ENCODE data around the gene FAAH. TPM values are rescaled to one million over a fixed set of nuclear protein-coding genes. Genes with fewer than 3 reads are reported as not detected.

Gene FAAH
- total RNA-seq, 1 experiment from 2014 or later = 38.6 TPM

- Mint-ChIP-seq H3K4me1 (peaks cover 64% of the 10 kb centered on the region), H3K36me3 (no peaks in the 10 kb centered on the region), H3K27me3 (ENCODE audit: low read depth) (peaks cover 97% of the 10 kb centered on the region), H3K27ac (peak overlapping the region; percentile 16; the same call in 1 of the 2 replicates), H3K4me3 (peak overlapping the region; percentile 79), H3K9me3 (no peaks in the 10 kb centered on the region)
- ChIA-PET CTCF (interaction anchor here (0.8 to 5.4 kb wide), 32 partner anchors 11 to 276 kb away, joined by 3 to 241 read pairs (median 20); partner anchors contain the start of genes DMBX1, KNCN and MKNK1), POLR2A (interaction anchor here (1.2 kb wide), 1 partner anchor 78 kb away, joined by 5 read pairs; no protein-coding TSS in a partner anchor)
- ATAC-seq = peak; percentile 56
- DNase-seq (ENCODE audit: low spot score) = peak; percentile 83
- peak; percentile 73 for TF ChIP-seq ZNF423 (CRISPR knock-in tag; IDR thresholded peaks at IDR 0.05)
- TF ChIP-seq SP1 (CRISPR knock-in tag; conservative IDR thresholded peaks at IDR 0.05) = 0 out of 2 replicates have a peak, but pooled peaks have one; percentile 26
- no peak for TF ChIP-seq MXD4 (CRISPR knock-in tag; IDR thresholded peaks at IDR 0.05; ENCODE audit: borderline replicate concordance)
- TF ChIP-seq, protein P1, sequence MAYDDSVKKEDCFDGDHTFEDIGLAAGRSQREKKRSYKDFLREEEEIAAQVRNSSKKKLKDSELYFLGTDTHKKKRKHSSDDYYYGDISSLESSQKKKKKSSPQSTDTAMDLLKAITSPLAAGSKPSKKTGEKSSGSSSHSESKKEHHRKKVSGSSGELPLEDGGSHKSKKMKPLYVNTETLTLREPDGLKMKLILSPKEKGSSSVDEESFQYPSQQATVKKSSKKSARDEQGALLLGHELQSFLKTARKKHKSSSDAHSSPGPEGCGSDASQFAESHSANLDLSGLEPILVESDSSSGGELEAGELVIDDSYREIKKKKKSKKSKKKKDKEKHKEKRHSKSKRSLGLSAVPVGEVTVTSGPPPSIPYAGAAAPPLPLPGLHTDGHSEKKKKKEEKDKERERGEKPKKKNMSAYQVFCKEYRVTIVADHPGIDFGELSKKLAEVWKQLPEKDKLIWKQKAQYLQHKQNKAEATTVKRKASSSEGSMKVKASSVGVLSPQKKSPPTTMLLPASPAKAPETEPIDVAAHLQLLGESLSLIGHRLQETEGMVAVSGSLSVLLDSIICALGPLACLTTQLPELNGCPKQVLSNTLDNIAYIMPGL (CRISPR knock-in tag; IDR thresholded peaks at IDR 0.05) = no peak
- TF ChIP-seq FOXP1 (CRISPR knock-in tag; IDR thresholded peaks at IDR 0.05; ENCODE audit: borderline replicate concordance) = peak; percentile 53; the same call in 1 of the 2 replicates
- no peak for TF ChIP-seq ATF1 (CRISPR knock-in tag; IDR thresholded peaks at IDR 0.05)
- no peak for TF ChIP-seq USF2 (CRISPR knock-in tag; IDR thresholded peaks at IDR 0.05)
- no peak for TF ChIP-seq TEAD1 (CRISPR knock-in tag; IDR thresholded peaks at IDR 0.05)
- TF ChIP-seq, protein P2, sequence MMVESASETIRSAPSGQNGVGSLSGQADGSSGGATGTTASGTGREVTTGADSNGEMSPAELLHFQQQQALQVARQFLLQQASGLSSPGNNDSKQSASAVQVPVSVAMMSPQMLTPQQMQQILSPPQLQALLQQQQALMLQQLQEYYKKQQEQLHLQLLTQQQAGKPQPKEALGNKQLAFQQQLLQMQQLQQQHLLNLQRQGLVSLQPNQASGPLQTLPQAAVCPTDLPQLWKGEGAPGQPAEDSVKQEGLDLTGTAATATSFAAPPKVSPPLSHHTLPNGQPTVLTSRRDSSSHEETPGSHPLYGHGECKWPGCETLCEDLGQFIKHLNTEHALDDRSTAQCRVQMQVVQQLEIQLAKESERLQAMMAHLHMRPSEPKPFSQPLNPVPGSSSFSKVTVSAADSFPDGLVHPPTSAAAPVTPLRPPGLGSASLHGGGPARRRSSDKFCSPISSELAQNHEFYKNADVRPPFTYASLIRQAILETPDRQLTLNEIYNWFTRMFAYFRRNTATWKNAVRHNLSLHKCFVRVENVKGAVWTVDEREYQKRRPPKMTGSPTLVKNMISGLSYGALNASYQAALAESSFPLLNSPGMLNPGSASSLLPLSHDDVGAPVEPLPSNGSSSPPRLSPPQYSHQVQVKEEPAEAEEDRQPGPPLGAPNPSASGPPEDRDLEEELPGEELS (CRISPR knock-in tag; IDR thresholded peaks at IDR 0.05) = peak; percentile 43; the same call in 1 of the 2 replicates
- TF ChIP-seq FOXK1 (CRISPR knock-in tag; IDR thresholded peaks at IDR 0.05) = peak; percentile 52
- TF ChIP-seq CREM (CRISPR knock-in tag; IDR thresholded peaks at IDR 0.05) = peak; percentile 25; the same call in 1 of the 2 replicates
These were observed 54.2 kb downstream of the FAAH start for GRCh38 chr1:46448109-46448911.

- H3K27ac Mint-ChIP-seq = no peak overlapping the region
- no peaks in the 10 kb centered on the region for H3K36me3 Mint-ChIP-seq
- ATAC-seq (no peak), DNase-seq (ENCODE audit: low spot score) (no peak)
- no peak for TF ChIP-seq ZSCAN18 (CRISPR knock-in tag; IDR thresholded peaks at IDR 0.05)
- no peak for TF ChIP-seq SMAD3 (CRISPR knock-in tag; IDR thresholded peaks at IDR 0.05; ENCODE audit: borderline replicate concordance)
- peak; percentile 85 for TF ChIP-seq ZNF121 (CRISPR knock-in tag; IDR thresholded peaks at IDR 0.05)
- POLR2A ChIA-PET = interaction anchor here (0.9 kb wide), 1 partner anchor 77 kb away, joined by 3 read pairs; no protein-coding TSS in a partner anchor
- CTCF ChIA-PET = interaction anchor here (0.8 to 5.4 kb wide), 7 partner anchors 38 to 85 kb away, joined by 3 to 55 read pairs (median 5); no protein-coding TSS in a partner anchor
- H3K27me3 Mint-ChIP-seq (ENCODE audit: low read depth) = peaks cover 98% of the 10 kb centered on the region
- no peaks in the 10 kb centered on the region for H3K9me3 Mint-ChIP-seq
- H3K4me3 Mint-ChIP-seq = peak overlapping the region; percentile 79
- peaks cover 63% of the 10 kb centered on the region for H3K4me1 Mint-ChIP-seq
These were observed 55.4 kb downstream of the FAAH start for GRCh38 chr1:46449223-46450159.

All from WTC11 (cell line).